NCI-H1092 (cell line): Measurements from ENCODE around the gene AKAP1.
"Not testable (repeated sequence)": the region's sequence is repeated elsewhere in the genome, so short reads cannot be mapped to it uniquely, and the experiment has no call there.

Experiments
- DNase-seq: peaks from one replicate; lab custom pipeline; 2025; lab: John Stamatoyannopoulos, UW

The AKAP1 gene

DNA sequence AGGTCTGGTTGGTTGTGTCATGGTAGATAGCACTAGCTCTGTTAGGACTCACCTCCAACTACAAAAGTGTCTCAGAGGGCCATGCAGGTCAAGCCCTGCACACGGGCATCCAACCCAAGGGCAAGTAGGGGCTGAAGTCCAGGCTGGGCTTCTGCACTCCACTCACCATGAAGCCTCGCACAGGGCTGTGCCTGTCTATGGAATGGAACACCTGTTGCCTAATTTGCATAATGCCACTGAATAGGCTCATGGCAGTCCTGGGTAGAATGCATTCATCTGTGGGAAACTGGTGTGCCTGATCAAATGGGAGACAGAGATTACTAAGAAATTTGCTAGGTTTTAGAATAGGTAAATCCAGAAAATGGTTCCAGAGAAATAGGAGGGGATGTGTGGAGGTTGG is 8.0 kb upstream of the AKAP1 start:
- no peak for DNase-seq

DNA sequence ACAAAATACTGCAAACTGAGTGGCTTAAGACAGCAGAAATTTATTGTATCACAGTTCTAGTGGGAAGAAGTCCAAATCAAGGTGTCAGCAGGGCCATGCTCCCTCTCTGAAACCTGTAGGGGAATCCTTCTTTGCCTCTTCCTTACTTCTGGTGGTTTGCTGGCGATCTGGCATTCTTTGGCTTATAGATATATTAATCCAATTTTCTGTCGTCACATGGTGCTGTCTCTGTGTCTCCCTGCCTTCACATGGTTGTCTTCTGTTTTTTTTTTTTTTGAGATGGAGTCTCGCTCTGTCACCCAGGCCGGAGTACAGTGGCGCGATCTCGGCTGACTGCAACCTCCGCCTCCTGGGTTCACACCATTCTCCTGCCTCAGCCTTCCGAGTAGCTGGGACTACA is 6.8 kb upstream of the AKAP1 start:
- no peak for DNase-seq

DNA sequence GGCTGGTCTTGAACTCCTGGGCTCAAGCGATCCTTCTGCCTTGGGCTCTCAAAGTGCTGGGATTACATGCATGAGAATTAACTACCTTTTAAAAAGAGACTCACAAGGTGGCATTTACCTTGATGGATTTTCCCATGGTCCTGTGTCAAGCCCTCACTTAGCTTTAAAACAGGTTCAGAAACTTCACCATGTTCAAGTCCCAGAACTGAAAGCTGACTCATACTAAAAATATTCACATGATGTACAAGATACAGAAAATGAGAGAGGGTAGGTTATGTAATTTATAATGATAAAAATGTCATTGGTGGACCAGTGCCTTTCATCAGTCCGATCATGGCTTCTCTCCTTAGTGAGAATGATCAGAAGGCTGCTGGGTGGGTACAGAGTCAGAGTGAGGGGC is 4.3 kb upstream of the AKAP1 start:
- DNase-seq: no peak

DNA sequence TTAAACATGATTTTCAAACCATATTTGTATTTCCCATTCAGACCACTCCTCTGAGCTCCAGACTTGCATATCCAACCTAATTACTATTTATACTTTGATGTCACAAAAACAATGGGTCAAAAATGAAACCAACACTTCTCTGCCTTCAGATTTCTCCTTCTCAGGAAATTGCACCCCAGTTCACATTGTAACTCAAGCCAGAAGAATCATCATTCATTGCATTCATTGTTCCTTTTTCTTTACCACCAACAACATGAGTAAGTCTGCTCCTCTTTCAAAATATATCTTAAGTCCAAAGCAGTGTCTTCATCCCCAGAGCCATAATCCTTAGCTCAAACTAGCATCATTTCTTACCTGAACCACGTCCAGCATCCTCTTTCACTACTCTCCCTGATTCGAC is 2.6 kb upstream of the AKAP1 start:
- DNase-seq: no peak

DNA sequence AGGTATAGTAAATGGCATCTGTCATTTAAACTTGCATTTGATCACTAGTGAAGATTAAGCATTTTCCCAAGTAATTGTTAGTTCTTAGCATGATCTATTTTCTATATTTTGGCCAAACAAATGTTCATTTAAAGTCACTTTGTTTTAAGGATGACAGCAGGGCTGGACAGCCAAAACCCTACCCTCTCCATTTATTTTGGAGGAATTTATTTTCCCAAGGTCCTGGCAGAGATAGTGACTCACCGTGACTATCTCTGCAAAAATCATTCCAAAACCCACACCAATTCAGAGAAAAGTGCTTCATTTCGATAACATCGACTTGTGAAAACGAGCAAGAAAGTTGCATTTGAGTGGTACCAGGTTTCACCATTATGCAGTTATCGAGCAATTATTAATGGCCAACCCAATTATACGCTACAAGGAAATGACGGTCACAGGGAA is 665 bp upstream of the AKAP1 start:
- no peak for DNase-seq

DNA sequence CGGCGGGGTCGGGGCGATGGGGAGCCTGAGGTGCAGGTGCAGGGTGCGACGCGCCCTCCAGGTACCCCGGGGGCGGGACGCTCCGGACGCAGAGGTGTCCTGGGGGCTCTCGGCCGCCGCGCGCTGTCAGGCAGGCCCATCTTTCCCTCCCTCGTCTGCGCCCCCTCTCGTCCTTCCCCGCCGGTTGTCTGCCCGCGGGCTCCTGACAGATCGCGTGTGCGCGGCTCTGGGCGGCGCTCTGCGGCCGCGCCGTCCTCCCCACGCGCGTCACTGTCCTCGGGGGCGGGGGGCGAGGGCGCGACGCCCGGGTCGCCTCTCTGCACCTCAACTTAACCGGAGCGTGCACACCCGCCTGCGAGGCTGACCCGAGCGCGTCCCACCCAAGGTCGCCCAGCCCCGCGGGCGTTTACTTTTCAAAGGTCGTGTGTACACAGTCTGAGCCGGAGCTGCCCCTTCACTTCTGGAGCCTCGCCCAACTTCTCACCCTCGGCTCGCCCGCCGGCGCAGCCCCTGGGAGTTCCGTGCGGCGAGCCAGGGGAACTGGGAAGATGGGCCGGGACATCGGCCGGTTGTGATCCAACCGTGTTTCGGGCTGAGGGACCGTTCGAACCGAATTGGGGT is 512 bp downstream of the AKAP1 start:
- DNase-seq: peak; percentile 36

DNA sequence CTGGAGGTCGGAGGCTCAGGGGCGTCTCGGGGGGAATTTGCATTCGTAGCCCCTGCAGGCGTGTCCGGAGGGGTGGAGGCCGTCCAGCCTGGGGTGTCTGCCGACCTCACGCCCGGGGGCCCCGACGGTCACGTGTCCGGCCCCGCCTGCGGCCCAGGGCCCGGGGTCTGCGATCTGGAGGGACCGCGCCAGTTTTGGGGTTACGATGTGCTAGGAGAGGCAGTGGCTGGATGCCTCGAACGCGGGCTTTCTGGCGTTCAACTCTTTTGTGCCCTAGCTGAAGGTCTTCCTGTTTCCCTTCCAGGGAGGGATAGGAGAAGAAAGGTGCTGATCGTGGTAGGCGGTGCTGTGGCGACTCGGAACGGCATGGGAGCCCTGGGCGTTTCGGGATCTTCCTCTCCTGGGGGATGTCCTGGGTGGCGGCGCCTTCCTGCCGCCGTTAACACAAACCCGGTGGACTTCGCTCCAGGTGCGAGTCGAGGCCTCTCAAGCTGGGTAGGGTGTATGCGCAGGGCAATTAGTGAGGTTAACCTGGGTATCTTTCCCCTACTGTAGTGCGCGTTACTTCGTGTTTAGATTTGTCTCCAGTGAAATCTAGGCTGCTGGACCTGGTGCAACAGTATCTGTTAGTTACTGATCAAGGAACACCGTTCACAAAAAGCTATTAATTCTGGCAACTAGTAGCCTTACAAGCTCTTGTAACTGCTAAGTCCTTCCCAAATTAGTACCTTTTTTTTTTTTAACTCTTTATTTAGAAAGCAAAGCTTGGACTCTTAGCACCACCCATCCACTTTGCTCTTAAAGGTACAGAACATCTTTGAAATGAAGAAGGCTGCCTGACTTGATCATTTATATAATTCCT is 1.3 kb downstream of the AKAP1 start:
- DNase-seq: no peak

DNA sequence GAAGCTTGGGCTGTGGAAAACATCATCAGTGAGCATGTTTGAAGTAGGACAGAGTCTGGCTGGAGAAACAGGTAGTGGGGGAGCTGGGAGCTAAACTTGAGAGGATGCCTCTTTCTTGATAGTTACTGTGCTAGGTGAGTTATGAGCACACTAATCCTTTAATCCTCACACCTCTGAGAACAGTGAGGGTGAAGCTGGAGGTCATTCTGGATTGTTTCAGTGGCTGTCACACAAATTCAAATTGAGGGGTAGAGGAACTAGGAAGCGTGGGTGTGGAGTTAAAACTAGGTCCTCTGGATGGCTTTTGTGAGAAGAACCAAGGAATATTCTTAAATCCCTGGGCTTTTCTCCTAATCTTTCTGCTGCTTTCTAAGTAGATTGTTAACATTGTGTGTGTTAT is 3.3 kb downstream of the AKAP1 start:
- no peak for DNase-seq

DNA sequence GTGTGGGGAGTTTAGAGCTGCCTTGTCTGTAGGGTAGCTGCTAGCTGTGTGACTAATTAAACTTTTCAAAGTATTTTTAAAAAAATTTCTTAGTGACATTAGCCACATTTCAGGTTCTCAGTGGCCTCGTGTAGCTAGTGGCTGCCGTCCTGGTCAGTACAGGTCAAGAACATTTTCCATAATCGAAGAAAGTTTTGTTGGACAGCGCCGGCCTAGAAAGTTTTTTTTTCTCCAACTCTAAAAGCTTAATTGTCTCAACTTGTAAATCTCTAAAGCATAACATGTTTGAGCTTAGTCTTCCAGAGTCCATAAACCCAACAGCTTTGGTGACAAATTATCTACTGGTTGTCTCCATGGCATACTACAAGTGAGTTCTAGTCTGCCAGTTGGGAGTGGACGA is 4.3 kb downstream of the AKAP1 start:
- DNase-seq: no peak

DNA sequence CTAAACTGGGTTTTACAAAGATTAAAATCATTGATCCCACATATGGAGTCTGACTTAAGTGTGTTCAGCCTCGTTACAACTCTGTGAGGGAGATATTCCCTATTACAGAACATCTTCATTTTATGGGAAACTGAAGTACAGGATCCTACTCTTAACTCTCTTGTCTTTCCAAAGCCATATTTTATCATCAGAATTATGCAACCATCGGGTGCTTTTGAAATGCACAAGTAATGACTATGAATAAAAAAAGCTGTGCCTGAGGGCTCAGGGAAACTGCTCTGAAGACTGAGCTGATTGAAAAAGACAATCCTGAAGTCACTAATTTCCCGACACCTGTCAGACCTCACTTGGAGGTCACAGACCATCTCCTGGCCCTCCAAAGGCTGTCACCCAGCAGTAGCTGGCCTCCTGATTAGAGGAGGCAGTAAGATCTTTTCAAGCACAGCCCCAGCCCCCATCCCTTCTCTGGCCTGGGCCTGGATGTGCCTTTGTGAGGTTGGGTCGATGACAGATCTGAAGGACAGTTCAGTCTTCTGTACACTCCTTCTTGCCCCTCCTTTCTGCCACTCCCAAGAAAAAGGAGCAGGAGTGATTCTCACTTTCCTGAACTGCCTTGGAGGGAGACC is 5.6 kb downstream of the AKAP1 start:
- no peak for DNase-seq

DNA sequence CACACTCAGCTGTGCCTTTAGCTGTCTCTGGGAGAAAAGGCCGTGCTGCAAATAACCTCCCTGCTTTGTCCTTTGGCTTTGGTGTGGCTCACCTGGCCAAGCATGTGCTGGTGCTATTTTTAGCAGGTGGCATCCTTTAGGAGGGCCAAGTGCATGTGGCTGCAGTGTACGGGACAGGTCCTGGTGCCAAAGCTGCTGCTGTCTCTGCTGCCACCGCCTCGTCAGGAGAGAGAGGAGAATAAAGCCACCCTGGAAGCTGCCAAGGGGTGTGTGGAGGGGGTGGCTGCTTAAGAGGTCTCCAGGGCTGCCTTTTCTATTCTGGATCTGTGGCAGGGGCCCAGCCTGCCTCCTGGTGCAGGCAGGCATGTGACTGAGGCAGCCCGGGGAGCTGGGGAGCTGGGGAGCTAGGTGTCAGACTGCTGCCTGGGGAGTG is 6.2 kb downstream of the AKAP1 start:
- no peak for DNase-seq

DNA sequence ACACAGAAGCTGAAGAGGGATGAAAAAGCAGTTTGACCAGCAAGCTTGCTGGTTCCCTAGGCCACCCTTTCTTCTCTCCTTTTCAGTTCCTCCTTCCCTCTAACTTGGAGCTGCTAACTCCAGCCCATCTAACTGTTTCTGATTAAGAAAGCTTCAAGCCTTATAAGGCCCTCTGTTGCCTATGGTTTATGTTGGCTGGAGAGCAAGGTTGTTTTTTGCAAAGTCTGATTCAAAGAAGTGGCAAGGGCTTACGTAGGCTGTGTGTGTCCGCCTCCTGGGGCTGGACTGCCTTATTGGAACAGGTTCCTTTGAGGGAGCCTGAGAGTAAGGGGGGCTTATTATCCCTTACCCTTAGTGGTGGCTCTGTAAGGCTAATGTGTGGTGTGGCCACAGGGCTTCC is 7.1 kb downstream of the AKAP1 start:
- DNase-seq: no peak

DNA sequence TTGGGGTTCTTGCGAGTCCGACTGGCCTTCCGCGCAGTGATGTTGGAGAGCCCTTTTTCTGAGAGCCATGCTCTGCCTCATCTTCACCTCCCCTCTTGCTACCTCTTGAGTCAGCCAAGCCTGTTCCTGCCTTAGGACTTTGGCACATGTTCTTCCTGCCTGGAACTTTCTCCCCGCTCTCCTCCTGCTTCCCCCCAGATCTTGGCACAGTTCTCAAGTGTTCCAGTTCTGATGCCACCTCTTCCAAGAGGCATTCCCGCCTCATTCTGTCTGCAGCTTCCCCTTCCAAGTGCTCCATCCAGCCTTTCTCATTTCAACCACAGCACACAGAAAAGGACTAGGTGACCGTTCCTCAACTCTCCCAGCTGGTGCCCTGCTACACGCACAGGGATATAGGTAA is 7.7 kb downstream of the AKAP1 start:
- DNase-seq: no peak

DNA sequence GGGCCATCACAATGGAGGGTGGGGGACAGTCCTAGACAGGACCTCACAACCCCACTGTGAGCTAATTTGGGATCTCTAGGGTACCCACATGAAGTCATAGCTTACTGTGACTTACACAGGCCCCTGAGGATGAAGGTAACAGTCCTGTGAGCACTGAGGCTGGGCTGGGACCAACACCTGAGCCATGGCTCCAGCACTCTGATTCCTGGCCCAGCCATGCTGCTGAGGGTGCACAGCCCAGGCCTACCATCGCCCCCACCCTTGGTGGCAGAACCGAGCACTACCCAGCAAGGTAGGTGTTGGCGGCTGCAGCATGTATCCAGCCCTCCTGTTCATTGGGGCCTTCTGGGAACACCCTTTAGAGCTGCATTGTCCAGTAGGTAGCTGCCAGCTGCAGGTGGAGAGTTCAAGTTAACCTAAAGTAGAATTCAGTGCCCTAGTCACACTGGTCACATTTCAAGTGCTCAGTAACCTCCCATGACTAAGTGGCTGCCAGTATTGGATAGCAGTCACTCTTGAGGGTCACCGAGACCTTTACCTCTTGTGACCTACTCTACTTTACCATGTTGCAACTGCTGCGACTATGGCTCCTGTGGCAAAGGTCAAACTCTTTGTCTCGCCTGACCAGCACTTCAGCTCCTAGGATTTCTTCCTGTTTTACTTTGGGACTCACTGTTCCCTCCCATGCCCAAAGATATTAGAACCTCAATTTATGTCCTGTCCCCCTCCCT is 11.6 kb downstream of the AKAP1 start:
- DNase-seq: no peak

DNA sequence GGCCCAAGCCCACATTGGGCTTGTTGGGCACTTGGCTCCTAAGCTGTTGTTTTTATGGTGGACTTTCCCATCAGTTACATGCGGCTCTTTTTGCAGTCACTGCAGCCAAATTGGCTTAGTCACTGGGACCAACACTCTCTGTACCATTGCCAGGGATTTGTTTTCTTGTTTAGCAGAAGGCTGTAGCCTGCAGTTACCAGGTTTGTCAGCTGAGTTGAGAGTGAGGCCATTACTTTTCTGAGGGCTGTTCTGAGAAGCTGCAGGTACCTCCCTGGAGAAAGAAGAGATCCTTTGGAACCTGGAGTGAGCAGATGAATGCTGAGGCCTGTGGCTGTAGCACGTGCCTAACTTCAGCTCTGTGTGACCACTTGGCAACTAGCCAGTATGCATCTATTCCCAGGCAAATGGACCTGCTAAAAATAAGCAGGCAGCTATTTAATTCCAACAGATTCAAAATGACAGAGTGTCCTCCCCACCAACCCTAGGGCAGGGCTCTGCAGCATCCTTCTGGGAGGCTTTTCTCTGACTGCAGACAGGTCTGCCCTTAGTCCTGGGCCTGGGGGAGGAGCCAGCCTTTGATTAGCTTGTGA is 12.9 kb downstream of the AKAP1 start:
- no peak for DNase-seq

DNA sequence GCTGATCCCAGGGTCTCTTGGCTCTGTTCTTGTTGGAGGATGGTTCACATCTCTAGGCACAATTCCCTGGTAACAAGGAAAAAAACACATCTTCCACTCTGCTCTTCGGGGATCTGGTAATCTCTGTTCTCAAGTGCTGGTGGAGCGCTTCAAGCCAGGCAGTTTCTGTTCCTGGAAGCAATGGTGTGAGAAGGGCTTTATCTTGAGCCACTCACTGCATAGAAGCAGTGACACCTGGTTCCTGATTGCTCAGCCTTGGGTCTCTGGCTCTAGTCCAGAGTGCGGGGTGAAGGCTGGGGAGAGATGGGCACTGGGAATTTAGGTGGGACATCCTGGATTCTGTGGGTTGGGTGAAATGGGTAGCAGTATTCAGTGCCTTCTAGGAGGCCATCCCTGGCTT is 14.1 kb downstream of the AKAP1 start:
- DNase-seq: no peak

DNA sequence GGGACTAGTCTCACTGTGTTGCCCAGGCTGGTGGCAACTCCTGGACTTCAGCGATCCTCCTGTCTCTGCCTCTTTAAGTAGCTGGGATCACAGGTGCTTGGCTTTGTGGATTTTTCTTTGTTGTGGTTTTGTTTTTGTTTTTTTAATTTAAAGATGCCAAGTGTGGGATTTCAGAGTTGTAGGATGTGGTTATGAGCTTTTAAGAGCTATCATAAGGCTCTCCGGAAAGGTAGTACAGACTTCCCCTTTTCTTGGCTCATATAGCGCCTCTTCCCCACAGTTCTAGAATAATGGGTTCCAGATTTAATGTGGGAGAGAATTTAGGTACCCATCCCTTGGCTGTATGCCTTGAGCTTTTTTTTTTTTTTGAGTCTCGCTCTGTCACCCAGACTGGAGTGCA is 17.1 kb downstream of the AKAP1 start:
- no peak for DNase-seq

DNA sequence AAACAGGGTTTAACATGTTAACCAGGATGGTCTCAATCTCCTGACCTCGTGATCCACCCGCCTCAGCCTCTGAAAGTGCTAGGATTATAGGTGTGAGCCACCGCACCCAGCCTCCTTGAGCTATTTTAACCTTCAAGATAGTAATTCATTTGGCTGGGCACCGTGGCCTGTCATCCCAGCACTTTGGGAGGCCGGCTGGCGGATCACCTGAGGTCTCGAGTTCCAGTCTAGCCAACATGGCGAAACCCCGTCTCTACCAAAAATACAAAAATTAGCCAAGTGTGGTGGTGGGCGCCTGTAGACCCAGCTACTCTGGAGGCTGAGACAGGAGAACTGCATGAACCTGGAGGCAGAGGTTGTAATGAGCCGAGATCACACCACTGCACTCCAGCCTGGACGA is 17.6 kb downstream of the AKAP1 start:
- DNase-seq: not testable (repeated sequence)

DNA sequence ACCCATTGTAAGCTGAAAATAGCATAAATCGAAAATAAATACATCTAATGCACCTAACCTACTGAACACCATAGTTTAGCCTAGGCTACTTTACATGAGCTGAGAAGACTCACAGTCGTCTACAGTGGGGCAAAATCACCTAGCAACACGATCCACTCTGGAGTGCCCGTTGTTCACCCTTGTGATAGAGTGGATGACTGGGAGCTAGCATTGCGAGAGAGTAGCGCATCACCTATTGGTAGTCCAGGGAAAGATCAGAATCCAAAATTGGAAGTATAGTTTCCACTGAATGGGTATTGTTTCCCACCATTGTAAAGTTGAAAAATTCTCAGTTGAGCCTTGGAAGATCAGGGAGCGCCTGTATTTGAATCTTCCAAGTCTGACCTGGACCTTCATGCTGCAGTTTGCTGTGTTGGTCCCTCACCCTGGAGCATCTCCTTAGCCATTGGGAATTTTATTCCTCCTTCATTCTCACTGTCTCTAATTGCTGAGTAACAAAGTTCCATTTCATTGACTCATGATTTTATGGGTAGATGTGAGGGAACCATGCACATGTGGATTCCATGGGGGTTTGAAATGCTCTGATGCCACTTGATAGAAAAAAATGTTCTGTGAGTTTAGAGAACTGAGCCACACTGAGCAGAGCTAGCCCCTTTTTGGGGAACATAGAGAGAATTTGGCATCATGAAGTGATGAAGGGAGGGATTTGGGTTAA is 19.6 kb downstream of the AKAP1 start:
- no peak for DNase-seq

DNA sequence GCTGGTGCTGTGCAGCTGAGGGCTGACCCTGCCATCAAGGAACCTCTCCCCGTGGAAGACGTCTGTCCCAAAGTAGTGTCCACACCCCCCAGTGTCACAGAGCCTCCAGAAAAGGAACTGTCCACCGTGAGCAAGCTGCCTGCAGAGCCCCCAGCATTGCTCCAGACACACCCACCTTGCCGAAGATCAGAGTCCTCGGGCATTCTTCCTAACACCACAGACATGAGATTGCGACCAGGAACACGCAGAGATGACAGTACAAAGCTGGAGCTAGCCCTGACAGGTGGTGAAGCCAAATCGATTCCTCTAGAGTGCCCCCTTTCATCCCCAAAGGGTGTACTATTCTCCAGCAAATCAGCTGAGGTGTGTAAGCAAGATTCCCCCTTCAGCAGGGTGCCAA is 20.5 kb downstream of the AKAP1 start:
- DNase-seq: no peak

DNA sequence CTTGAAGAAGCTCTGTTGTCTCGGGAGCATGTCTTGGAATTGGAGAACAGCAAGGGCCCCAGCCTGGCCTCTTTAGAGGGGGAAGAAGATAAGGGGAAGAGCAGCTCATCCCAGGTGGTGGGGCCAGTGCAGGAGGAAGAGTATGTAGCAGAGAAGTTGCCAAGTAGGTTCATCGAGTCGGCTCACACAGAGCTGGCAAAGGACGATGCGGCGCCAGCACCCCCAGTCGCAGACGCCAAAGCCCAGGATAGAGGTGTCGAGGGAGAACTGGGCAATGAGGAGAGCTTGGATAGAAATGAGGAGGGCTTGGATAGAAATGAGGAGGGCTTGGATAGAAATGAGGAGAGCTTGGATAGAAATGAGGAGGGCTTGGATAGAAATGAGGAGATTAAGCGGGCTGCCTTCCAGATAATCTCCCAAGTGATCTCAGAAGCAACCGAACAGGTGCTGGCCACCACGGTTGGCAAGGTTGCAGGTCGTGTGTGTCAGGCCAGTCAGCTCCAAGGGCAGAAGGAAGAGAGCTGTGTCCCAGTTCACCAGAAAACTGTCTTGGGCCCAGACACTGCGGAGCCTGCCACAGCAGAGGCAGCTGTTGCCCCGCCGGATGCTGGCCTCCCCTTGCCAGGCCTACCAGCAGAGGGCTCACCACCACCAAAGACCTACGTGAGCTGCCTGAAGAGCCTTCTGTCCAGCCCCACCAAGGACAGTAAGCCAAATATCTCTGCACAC is 21.2 kb downstream of the AKAP1 start:
- no peak for DNase-seq
